GM21786 (cell line): ENCODE measurements around the gene THOP1.

Experiments
- ATAC-seq: cut with Tn5 transposase; IDR thresholded peaks from one replicate; pipeline ENCODE4 v1.9.1; 2021; ENCODE audit not compliant: unreplicated experiment

THOP1 gene

GRCh38 chr19:2802826-2803225 is 17.5 kb downstream of the THOP1 start:
- ATAC-seq = no peak

GRCh38 chr19:2803486-2804155 is 18.3 kb downstream of the THOP1 start:
- no peak for ATAC-seq

- ATAC-seq = no peak
Observed at GRCh38 chr19:2804156-2805004, 19.1 kb downstream of the THOP1 start.

- ATAC-seq = no peak
Observed at GRCh38 chr19:2805261-2805900, 20.1 kb downstream of the THOP1 start.

- no peak for ATAC-seq
Observed at GRCh38 chr19:2805991-2806649, 20.8 kb downstream of the THOP1 start.

GRCh38 chr19:2806736-2807378 is 21.6 kb downstream of the THOP1 start:
- no peak for ATAC-seq

GRCh38 chr19:2807379-2808128 is 22.3 kb downstream of the THOP1 start:
- no peak for ATAC-seq

GRCh38 chr19:2808129-2808941 is 23.0 kb downstream of the THOP1 start:
- ATAC-seq = no peak

- ATAC-seq = no peak
Observed at GRCh38 chr19:2809387-2810140, 24.3 kb downstream of the THOP1 start.

- no peak for ATAC-seq
Observed at GRCh38 chr19:2810141-2811091, 25.1 kb downstream of the THOP1 start.

- no peak for ATAC-seq
Observed at GRCh38 chr19:2811221-2811722, 26.0 kb downstream of the THOP1 start.

- ATAC-seq = no peak
Observed at GRCh38 chr19:2811735-2812413, 26.6 kb downstream of the THOP1 start.

- ATAC-seq = no peak
Observed at GRCh38 chr19:2812414-2813234, 27.3 kb downstream of the THOP1 start.

- ATAC-seq = no peak
Observed at GRCh38 chr19:2813235-2814160, 28.2 kb downstream of the THOP1 start.

GRCh38 chr19:2814426-2814825 is 29.1 kb downstream of the THOP1 start:
- no peak for ATAC-seq
